Liver (tissue), 9 donors: ENCODE measurements around the gene CUL1. TPM values are rescaled to one million over a fixed set of nuclear protein-coding genes. Genes with fewer than 3 reads are reported as not detected.
A peak's percentile ranks its signal among the peaks of the same experiment; 100 is the strongest.

ENCODE experiments used
- DNase-seq: peaks from one replicate; pipeline ENCODE4 v3.0.0-alpha.2; 2017; ENCODE audit warnings: low spot score
- H3K27ac ChIP-seq, 2 donors: one replicate each; pipeline ENCODE4 v1.7.0; 2013; ENCODE audit warnings: inconsistent platforms in 2 of 2, low read length in 2 of 2, control low read depth in 1 of 2, low read depth in 1 of 2, mild to moderate bottlenecking in 1 of 2
- H3K27me3 ChIP-seq, 4 donors: one replicate each; pipeline versions ENCODE4 v1.6.1 to v1.7.0; 2013; ENCODE audit warnings: low read length in 3 of 4, inconsistent platforms in 1 of 4, mild to moderate bottlenecking in 1 of 4, moderate library complexity in 1 of 4; ENCODE audit not compliant: control insufficient read depth in 4 of 4, insufficient read depth in 4 of 4
- H3K36me3 ChIP-seq, 4 donors: one replicate each; pipeline versions ENCODE4 v1.6.1 to v1.7.0; 2013; ENCODE audit warnings: low read length in 3 of 4, mild to moderate bottlenecking in 3 of 4, low read depth in 1 of 4, moderate library complexity in 1 of 4; ENCODE audit not compliant: control insufficient read depth in 4 of 4, insufficient read depth in 3 of 4
- H3K4me1 ChIP-seq, 4 donors: one replicate each; pipeline versions ENCODE4 v1.6.1 to v1.7.0; 2013; ENCODE audit warnings: low read length in 3 of 4, mild to moderate bottlenecking in 3 of 4, moderate library complexity in 1 of 4; ENCODE audit not compliant: control insufficient read depth in 4 of 4, insufficient read depth in 4 of 4
- H3K4me3 ChIP-seq, 3 donors: one replicate each; pipeline versions ENCODE4 v1.6.1 to v1.7.0; 2013; ENCODE audit warnings: low read length in 3 of 3, control low read depth in 1 of 3, low read depth in 1 of 3, mild to moderate bottlenecking in 1 of 3
- H3K9ac ChIP-seq, 2 donors: one replicate each; pipeline ENCODE4 v1.7.0; 2013; ENCODE audit warnings: low read length in 2 of 2, mild to moderate bottlenecking in 2 of 2, moderate library complexity in 2 of 2, control low read depth in 1 of 2, low read depth in 1 of 2
- H3K9me3 ChIP-seq, 4 donors: one replicate each; pipeline versions ENCODE4 v1.6.1 to v1.7.0; 2013; ENCODE audit warnings: low read length in 3 of 4; ENCODE audit not compliant: control insufficient read depth in 4 of 4
- ATF3 ChIP-seq: IDR thresholded peaks from 2 replicates; pipeline ENCODE4 v1.6.1; 2016; ENCODE audit warnings: antibody characterized with exemption
- CTCF ChIP-seq: fragments of 150-350 bp; IDR thresholded peaks from 2 replicates; pipeline ENCODE4 v1.5.1; 2017; ENCODE audit warnings: improper control_type of control experiment, low read depth, low read length; ENCODE audit not compliant: missing input control
- EGR1 ChIP-seq, 2 donors: IDR thresholded peaks; 2 replicates each; pipeline ENCODE4 v1.6.1; 2016 to 2018; ENCODE audit warnings: antibody characterized with exemption in 2 of 2, low read depth in 2 of 2
- FOXA1 ChIP-seq: IDR thresholded peaks from 2 replicates; pipeline ENCODE4 v1.6.1; 2016; ENCODE audit warnings: antibody characterized with exemption
- FOXA2 ChIP-seq: IDR thresholded peaks from 2 replicates; pipeline ENCODE4 v1.6.1; 2016; ENCODE audit warnings: antibody characterized with exemption
- GABPA ChIP-seq, 2 donors: IDR thresholded peaks in 1 of 2; conservative IDR thresholded peaks in 1 of 2; 2 replicates each; pipeline ENCODE4 v1.6.1; 2016; ENCODE audit warnings: antibody characterized with exemption in 2 of 2, mild to moderate bottlenecking in 1 of 2, moderate library complexity in 1 of 2
- HNF4A ChIP-seq, 2 donors: conservative IDR thresholded peaks; 2 replicates each; pipeline ENCODE4 v1.6.1; 2016; ENCODE audit warnings: antibody characterized with exemption in 2 of 2, mild to moderate bottlenecking in 2 of 2
- HNF4G ChIP-seq: IDR thresholded peaks from 2 replicates; pipeline ENCODE4 v1.6.1; 2016; ENCODE audit warnings: antibody characterized with exemption
- JUND ChIP-seq, 2 donors: IDR thresholded peaks; 2 replicates each; pipeline ENCODE4 v1.6.1; 2016; ENCODE audit warnings: antibody characterized with exemption in 2 of 2
- MAX ChIP-seq: IDR thresholded peaks from 2 replicates; pipeline ENCODE4 v1.6.1; 2016; ENCODE audit warnings: antibody characterized with exemption
- NR2F2 ChIP-seq: IDR thresholded peaks from 2 replicates; pipeline ENCODE4 v1.6.1; 2016; ENCODE audit warnings: antibody characterized with exemption
- RAD21 ChIP-seq, 2 donors: IDR thresholded peaks; 2 replicates each; pipeline ENCODE4 v1.6.1; 2016; ENCODE audit warnings: antibody characterized with exemption in 2 of 2, mild to moderate bottlenecking in 2 of 2
- REST ChIP-seq: IDR thresholded peaks from 2 replicates; pipeline ENCODE4 v1.6.1; 2016; ENCODE audit warnings: antibody characterized with exemption, mild to moderate bottlenecking
- RXRA ChIP-seq, 2 donors: IDR thresholded peaks; 2 replicates each; pipeline ENCODE4 v1.6.1; 2017 to 2018; ENCODE audit warnings: antibody characterized with exemption in 2 of 2, mild to moderate bottlenecking in 1 of 2
- SP1 ChIP-seq: IDR thresholded peaks from 2 replicates; pipeline ENCODE4 v1.6.1; 2018; ENCODE audit warnings: antibody characterized with exemption, mild to moderate bottlenecking
- TAF1 ChIP-seq: conservative IDR thresholded peaks from 2 replicates; pipeline ENCODE4 v1.6.1; 2016; ENCODE audit warnings: antibody characterized with exemption, mild to moderate bottlenecking
- YY1 ChIP-seq: IDR thresholded peaks from 2 replicates; pipeline ENCODE4 v1.6.1; 2016; ENCODE audit warnings: antibody characterized with exemption, mild to moderate bottlenecking
- ZBTB33 ChIP-seq: IDR thresholded peaks from 2 replicates; pipeline ENCODE4 v1.6.1; 2016; ENCODE audit warnings: antibody characterized with exemption
- whole genome bisulfite sequencing: extraction: QIAGEN DNeasy Blood & Tissue Kit; methylation state at CpG from one replicate; pipeline ENCODE4 v1.1.7; 2013; 5-methylcytosine and 5-hydroxymethylcytosine counted together
- polyA plus RNA-seq, 2 donors: library from polyadenylated mRNA; stranded (reverse) in 1 of 2; unstranded in 1 of 2; fragments of 200-250 nt in 1 of 2; fragments of >200 nt in 1 of 2; fragmentation: Nextera tagmentation in 1 of 2; extraction: Ambion mirVana in 1 of 2; gene quantifications; one replicate each; pipeline versions ENCODE4 v1.2.1 to v1.2.3, GENCODE V29; 2013 to 2015
- total RNA-seq, 2 donors: library from RNA; depleted of rRNA; stranded (reverse); fragments of >200 nt; gene quantifications; one replicate each; pipeline ENCODE4 v1.2.3, GENCODE V29; 2014
- donor health status: healthy.
- donor health status: healthy.
- donor health status: healthy.
- donor health status: healthy.
- donor health status: healthy.

CUL1 gene
- total and polyA plus RNA-seq, 4 donors: 21.7 to 56.7 (median 26.7) TPM

- peak overlapping the region; percentile 95 to 98 for H3K27ac ChIP-seq
- H3K4me1 ChIP-seq: peaks cover 2 to 41% (median 24%) of the 10 kb centered on the region in 4 donors
- H3K27me3 ChIP-seq: no peaks in the 10 kb centered on the region
- WGBS: 14% methylated on average over 3 of the region's 3 CpGs
- no peaks in the 10 kb centered on the region for H3K36me3 ChIP-seq
- peak overlapping the region in 2 of 3 donors; percentile 77 to 98 for H3K4me3 ChIP-seq
- TF ChIP-seq REST (no peak), JUND (IDR thresholded peaks at IDR 0.05) (no peak), CTCF (no peak), ZBTB33 (no peak), FOXA2 (no peak), FOXA1 (no peak), TAF1 (no peak), EGR1 (IDR thresholded peaks at IDR 0.05; ENCODE audit: low read depth in 2 of 2) (no peak), SP1 (no peak), ATF3 (no peak), HNF4A (conservative IDR thresholded peaks at IDR 0.05) (no peak), RAD21 (IDR thresholded peaks at IDR 0.05) (no peak), YY1 (no peak), GABPA (IDR thresholded peaks at IDR 0.05 in 1 of 2, conservative IDR thresholded peaks at IDR 0.05 in 1 of 2) (no peak), HNF4G (no peak), NR2F2 (no peak), RXRA (IDR thresholded peaks at IDR 0.05) (no peak), MAX (no peak)
- peak overlapping the region; percentile 56 to 76 for H3K9ac ChIP-seq
- peak; percentile 46 for DNase-seq
- H3K9me3 ChIP-seq: no peaks in the 10 kb centered on the region
These were observed 2.0 kb downstream of the CUL1 start for GRCh38 chr7:148700661-148701064.
